HFF-Myc (cell line): ENCODE results near the gene ALK.

Source experiments
- DNase-seq: peaks from one replicate; pipeline ENCODE4 v3.0.0-alpha.2; 2011; ENCODE audit warnings: low read depth; ENCODE audit errors: extremely low read depth
- H3K4me3 ChIP-seq: replicated peaks from 2 replicates; pipeline ENCODE4 v1.5.1; 2011; ENCODE audit warnings: low read depth, mild to moderate bottlenecking, control low read depth, low read length
- TF ChIP-seq, protein P1 (sequence below): IDR thresholded peaks from 2 replicates; pipeline ENCODE4 v1.5.1; 2012; ENCODE audit warnings: mild to moderate bottlenecking, low read depth, low read length, control low read depth; ENCODE audit errors: missing control alignments

Gene ALK

DNA sequence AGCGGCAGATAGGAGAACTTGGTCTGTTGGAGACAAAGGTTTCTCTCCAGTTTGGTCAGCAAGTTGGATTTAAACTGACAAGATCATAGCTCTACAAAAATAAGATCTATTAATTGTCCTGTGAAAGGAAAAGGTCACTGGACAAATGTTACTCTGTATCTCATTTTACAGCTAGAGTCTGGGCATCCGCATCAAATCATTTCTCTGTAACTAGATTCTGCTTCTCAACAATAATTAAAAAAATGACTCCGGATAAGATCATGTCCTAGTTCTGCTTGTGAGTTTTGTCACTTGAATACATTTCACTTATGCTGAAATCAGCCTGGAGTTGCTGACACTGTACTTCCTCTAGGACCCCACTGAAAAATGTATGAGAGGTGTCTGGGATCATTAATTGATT is 310.8 kb downstream of the ALK start:
- TF ChIP-seq, protein P1, sequence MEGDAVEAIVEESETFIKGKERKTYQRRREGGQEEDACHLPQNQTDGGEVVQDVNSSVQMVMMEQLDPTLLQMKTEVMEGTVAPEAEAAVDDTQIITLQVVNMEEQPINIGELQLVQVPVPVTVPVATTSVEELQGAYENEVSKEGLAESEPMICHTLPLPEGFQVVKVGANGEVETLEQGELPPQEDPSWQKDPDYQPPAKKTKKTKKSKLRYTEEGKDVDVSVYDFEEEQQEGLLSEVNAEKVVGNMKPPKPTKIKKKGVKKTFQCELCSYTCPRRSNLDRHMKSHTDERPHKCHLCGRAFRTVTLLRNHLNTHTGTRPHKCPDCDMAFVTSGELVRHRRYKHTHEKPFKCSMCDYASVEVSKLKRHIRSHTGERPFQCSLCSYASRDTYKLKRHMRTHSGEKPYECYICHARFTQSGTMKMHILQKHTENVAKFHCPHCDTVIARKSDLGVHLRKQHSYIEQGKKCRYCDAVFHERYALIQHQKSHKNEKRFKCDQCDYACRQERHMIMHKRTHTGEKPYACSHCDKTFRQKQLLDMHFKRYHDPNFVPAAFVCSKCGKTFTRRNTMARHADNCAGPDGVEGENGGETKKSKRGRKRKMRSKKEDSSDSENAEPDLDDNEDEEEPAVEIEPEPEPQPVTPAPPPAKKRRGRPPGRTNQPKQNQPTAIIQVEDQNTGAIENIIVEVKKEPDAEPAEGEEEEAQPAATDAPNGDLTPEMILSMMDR, result no peak
- no peak for DNase-seq
- no peak overlapping the region for H3K4me3 ChIP-seq

DNA sequence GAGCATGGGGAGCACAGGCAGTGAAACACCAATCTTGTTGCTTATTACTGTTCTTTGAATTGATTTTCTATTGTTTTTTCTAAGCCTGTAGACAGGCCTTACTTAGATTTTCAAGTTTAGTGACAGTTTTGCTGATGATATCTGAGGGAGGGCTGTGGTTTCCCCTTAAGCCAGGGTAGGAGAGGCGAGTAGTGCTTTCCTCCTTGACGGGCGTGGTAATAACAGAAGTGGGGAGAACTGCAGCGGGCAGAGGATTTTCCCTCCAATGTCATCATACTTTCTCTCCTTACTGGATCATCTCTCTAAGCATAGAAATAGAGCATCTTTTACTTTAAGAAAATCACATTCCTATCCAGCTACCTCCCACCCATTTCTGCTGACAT is 314.4 kb downstream of the ALK start:
- DNase-seq, result no peak
- no peak overlapping the region for H3K4me3 ChIP-seq
- TF ChIP-seq, protein P1, result no peak

DNA sequence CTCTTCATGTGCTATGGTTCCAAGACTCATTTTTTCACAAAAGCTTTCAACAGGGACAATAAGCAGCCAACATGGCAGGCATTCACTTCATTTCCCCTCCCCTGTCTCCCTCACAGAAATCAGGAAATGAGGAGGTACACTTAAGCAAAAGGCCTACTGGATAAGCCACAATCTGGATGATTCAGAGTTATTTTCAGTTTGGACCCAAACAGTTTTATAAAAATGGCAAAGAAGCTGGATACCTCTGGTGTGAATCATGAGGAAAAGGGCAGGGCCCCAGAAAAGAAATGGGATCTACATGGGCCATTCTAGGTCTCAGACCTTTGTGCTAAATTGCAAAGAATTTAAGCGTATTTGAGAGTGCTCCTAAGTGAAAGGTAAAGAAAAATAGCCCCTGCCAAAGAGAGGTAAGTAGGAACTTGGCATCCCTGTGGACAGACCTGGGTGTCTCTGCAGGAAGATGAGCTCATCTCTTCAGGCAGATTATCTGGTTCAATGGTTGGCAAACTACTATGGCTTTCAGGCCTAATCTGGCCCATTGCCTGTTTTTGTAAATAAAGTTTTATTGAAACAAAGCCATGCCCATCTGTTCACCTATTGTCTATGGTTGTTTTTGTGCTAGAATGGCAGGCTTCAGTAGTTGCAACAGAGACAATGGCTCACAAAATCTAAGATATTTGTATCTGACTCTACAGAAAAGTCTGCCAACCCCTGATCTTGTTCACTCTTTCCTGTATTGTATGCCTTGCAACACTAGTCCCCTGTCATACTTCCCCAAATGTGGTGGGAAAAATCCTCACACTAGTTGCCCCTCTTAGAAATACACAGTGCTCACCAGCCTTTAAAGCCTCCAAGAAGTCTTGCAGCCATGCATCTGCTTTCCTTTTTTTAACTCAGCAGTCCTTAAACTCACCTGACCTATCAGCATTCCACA is 315.0 kb downstream of the ALK start:
- TF ChIP-seq, protein P1, result no peak
- no peak overlapping the region for H3K4me3 ChIP-seq
- DNase-seq, result peak; percentile 42

DNA sequence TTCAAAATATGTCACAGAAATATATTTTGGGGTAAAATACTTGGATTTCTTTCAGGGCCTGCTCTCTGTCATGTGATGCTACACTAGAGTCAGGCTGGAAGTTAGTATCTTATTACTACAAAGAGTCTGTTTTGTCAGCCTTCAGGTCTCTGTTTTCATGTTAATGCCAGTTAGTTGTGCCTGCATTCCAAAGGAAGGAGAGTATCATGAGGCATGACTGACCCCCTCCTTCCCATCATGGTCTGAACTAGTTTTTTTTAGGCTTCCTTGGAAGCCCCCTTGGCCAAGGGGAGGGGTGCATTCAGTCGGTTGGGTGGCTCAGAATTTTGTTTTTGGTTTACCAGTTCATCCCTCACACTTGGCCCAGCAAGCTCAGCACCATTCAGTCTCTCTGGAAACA is 318.0 kb downstream of the ALK start:
- TF ChIP-seq, protein P1, result no peak
- no peak overlapping the region for H3K4me3 ChIP-seq
- no peak for DNase-seq

DNA sequence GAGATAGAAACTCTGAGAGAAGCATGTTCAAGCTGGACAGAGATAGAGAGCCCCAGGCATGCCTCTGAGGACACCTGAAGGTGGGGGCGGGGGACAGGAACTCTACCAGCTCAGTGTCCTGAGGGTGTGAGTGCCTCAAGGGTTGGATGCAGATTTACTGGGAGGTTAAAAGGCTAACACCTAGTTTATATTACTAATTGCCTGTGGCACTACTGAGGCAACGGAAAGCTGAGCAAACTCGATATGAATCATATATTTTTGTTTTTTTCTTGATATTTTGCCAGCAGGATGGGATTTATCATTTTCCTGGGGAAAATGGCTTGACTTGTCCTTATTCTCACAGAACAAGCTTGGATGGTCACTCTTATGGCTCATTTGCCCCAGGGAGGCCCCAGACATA is 319.5 kb downstream of the ALK start:
- DNase-seq, result no peak
- TF ChIP-seq, protein P1, result no peak
- H3K4me3 ChIP-seq, result no peak overlapping the region

DNA sequence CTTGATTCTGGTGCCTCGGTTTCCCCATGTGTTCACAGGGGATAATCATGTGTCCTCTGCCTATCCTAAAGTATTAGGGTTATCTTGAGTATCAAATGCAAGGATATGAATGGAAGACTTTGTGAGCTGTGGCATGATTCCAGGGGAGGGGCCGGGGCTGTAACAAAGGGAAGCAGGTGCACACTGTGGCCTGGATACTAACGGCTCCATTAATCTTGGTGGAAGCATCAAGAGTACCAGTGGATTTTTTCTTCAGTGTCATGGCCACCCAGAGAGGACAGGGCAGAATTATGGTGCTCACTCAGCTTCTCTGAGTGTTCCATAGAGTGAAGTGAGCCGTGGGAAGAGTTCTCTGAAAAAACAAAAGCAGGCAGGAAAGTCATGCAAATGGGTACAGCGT is 320.1 kb downstream of the ALK start:
- H3K4me3 ChIP-seq, result no peak overlapping the region
- DNase-seq, result no peak
- TF ChIP-seq, protein P1, result no peak
